HCT116 (cell line): ENCODE data around the gene RASL10B. TPM values are rescaled to one million over a fixed set of nuclear protein-coding genes. Genes with fewer than 3 reads are reported as not detected.

Experiments
- ATAC-seq: fragments of 200-7000 bp; cut with Tn5 transposase; 2 replicates; pipeline ENCODE4 v1.9.1; 2020; ENCODE audit warnings: mild to moderate bottlenecking, moderate library complexity
- BruUV-seq: library from RNA; stranded (reverse); fragments of 400-500 nt; replicated peaks from 2 replicates; lab custom pipeline; 2021; lab: Mats Ljungman, UMichigan
- CTCF ChIA-PET: fragments of 300-600 bp; sonication (Branson Sonifier 250); formaldehyde crosslinking; loops from one replicate; lab custom pipeline; 2021; ENCODE audit warnings: antibody characterized with exemption; lab: Charles Lee
- POLR2A ChIA-PET: fragments of 300-600, 350-600 bp; sonication (Branson Sonifier 250); formaldehyde crosslinking; loops from one replicate; lab custom pipeline; 2021; ENCODE audit warnings: antibody characterized with exemption; lab: Charles Lee
- RAD21 ChIA-PET, 2 experiments: fragments of 300-600 bp; sonication (Branson Sonifier 250); formaldehyde crosslinking; loops; one replicate each; lab custom pipeline; 2023; ENCODE audit warnings: low total read pairs in 2 of 2; ENCODE audit not compliant: uncharacterized antibody in 2 of 2, unreplicated experiment in 2 of 2, low non-redundant PET in 1 of 2; lab: Charles Lee
- DNase-seq: peaks from one replicate; pipeline ENCODE4 v3.0.0-alpha.2; 2010; ENCODE audit warnings: low read depth, low spot score
- H2AFZ ChIP-seq: fragments of 200-600 bp; shearing (Covaris generic), sonication (generic); 2 replicates; pipeline ENCODE4 v1.6.1; 2017; ENCODE audit warnings: low read depth, mixed run types, mixed read lengths, antibody characterized with exemption, low read length; ENCODE audit not compliant: poor library complexity, severe bottlenecking
- H3K27ac ChIP-seq: 2 replicates; pipeline ENCODE4 v1.5.1; 2012; ENCODE audit warnings: low read depth, low read length
- H3K27me3 ChIP-seq: fragments of 200-600 bp; sonication (generic); 2 replicates; pipeline ENCODE4 v1.6.1; 2016; ENCODE audit warnings: mixed run types, low read length, mixed read lengths; ENCODE audit not compliant: insufficient read depth
- H3K36me3 ChIP-seq, 2 experiments: fragments of 200-500 bp in 1 of 2; fragments of 200-600 bp in 1 of 2; sonication (Bioruptor generic) in 1 of 2; sonication (generic) in 1 of 2; 2 replicates each; pipeline versions ENCODE4 v1.5.1 to v1.6.1; 2014 to 2016; ENCODE audit warnings: low read length in 2 of 2, inconsistent platforms in 1 of 2, mixed read lengths in 1 of 2, mixed run types in 1 of 2; ENCODE audit not compliant: insufficient read depth in 2 of 2, control insufficient read depth in 1 of 2
- H3K4me1 ChIP-seq, 2 experiments: fragments of 200-600 bp in 1 of 2; sonication (generic) in 1 of 2; 2 replicates each; pipeline versions ENCODE4 v1.5.1 to v1.6.1; 2012 to 2017; ENCODE audit warnings: low read length in 2 of 2, inconsistent platforms in 1 of 2, mild to moderate bottlenecking in 1 of 2, mixed read lengths in 1 of 2, mixed run types in 1 of 2, moderate library complexity in 1 of 2; ENCODE audit not compliant: insufficient read depth in 2 of 2, control insufficient read depth in 1 of 2
- H3K4me2 ChIP-seq: fragments of 200-600 bp; sonication (generic); 2 replicates; pipeline ENCODE4 v1.6.1; 2017; ENCODE audit warnings: mixed run types, low read length, mixed read lengths
- H3K4me3 ChIP-seq, 2 experiments: fragments of 200-600 bp in 1 of 2; sonication (generic) in 1 of 2; replicated peaks in 1 of 2; 2 replicates each; pipeline ENCODE4 v1.5.1; 2011 to 2016; ENCODE audit warnings: low read length in 2 of 2, control low read depth in 1 of 2, low read depth in 1 of 2, mild to moderate bottlenecking in 1 of 2, mixed read lengths in 1 of 2, mixed run types in 1 of 2
- H3K79me2 ChIP-seq: fragments of 200-600 bp; sonication (generic); 2 replicates; pipeline ENCODE4 v1.6.1; 2017; ENCODE audit warnings: mild to moderate bottlenecking, mixed run types, low read length, moderate library complexity, mixed read lengths; ENCODE audit not compliant: insufficient read depth
- H3K9ac ChIP-seq: fragments of 200-600 bp; sonication (generic); 2 replicates; pipeline ENCODE4 v1.6.1; 2016; ENCODE audit warnings: low read length, mixed read lengths
- H3K9me2 ChIP-seq: fragments of 200-600 bp; sonication (generic), shearing (Covaris generic); 2 replicates; pipeline ENCODE4 v1.6.1; 2017; ENCODE audit warnings: mixed run types, mild to moderate bottlenecking, moderate library complexity; ENCODE audit not compliant: insufficient read depth
- H3K9me3 ChIP-seq, 2 experiments: fragments of 200-500 bp in 1 of 2; fragments of 200-600 bp in 1 of 2; sonication (Bioruptor generic) in 1 of 2; sonication (generic) in 1 of 2; 2 replicates each; pipeline ENCODE4 v1.6.1; 2014 to 2017; ENCODE audit warnings: low read length in 2 of 2, mixed read lengths in 2 of 2, inconsistent platforms in 1 of 2, low read depth in 1 of 2, mild to moderate bottlenecking in 1 of 2, mixed run types in 1 of 2, moderate library complexity in 1 of 2; ENCODE audit not compliant: control insufficient read depth in 1 of 2, insufficient read depth in 1 of 2
- H4K20me1 ChIP-seq: fragments of 200-600 bp; sonication (generic), shearing (Covaris generic); 2 replicates; pipeline ENCODE4 v1.6.1; 2017; ENCODE audit warnings: mixed run types, mild to moderate bottlenecking, moderate library complexity; ENCODE audit not compliant: insufficient read depth
- CBX3 ChIP-seq: IDR thresholded peaks from 2 replicates; pipeline ENCODE4 v1.6.1; 2012; ENCODE audit warnings: low read depth
- EGR1 ChIP-seq: IDR thresholded peaks from 2 replicates; pipeline ENCODE4 v1.6.1; 2012; ENCODE audit warnings: low read depth
- FOSL1 ChIP-seq: IDR thresholded peaks from 2 replicates; pipeline ENCODE4 v1.6.1; 2012; ENCODE audit warnings: low read depth
- POLR2A ChIP-seq: IDR thresholded peaks from 2 replicates; pipeline ENCODE4 v1.7.0; 2011; ENCODE audit warnings: borderline replicate concordance; ENCODE audit not compliant: insufficient read depth, insufficient read length; ENCODE audit errors: extremely low read depth
- POLR2AphosphoS5 ChIP-seq: IDR thresholded peaks from 2 replicates; pipeline ENCODE4 v1.6.1; 2011; ENCODE audit warnings: mild to moderate bottlenecking, low read depth, low read length, moderate library complexity
- SIN3A ChIP-seq: IDR thresholded peaks from 2 replicates; pipeline ENCODE4 v1.6.1; 2012; ENCODE audit warnings: low read depth
- YY1 ChIP-seq: IDR thresholded peaks from 2 replicates; pipeline ENCODE4 v1.6.1; 2011; ENCODE audit warnings: low read length, low read depth, moderate library complexity, mild to moderate bottlenecking; ENCODE audit not compliant: insufficient replicate concordance; ENCODE audit errors: extremely low read depth
- ZFX ChIP-seq: fragments of 450-650 bp; IDR thresholded peaks from 2 replicates; pipeline ENCODE4 v1.6.1; 2017
- intact Hi-C: fragments of 100-400 bp; cut with micrococcal nuclease; formaldehyde crosslinking; loops from 2 replicates; pipeline ENCODE4 v1.10.0; 2022
- total RNA-seq: library from RNA; stranded (reverse); gene quantifications from one replicate; pipeline ENCODE4 v1.2.1, GENCODE V29; 2021; ENCODE audit not compliant: unreplicated experiment
- TF ChIP-seq, protein P1 (sequence below): IDR thresholded peaks from 2 replicates; pipeline ENCODE4 v1.6.1; 2012; ENCODE audit warnings: low read depth

RASL10B gene
- total RNA-seq, 1 experiment from 2014 or later, result 0.15 TPM

DNA sequence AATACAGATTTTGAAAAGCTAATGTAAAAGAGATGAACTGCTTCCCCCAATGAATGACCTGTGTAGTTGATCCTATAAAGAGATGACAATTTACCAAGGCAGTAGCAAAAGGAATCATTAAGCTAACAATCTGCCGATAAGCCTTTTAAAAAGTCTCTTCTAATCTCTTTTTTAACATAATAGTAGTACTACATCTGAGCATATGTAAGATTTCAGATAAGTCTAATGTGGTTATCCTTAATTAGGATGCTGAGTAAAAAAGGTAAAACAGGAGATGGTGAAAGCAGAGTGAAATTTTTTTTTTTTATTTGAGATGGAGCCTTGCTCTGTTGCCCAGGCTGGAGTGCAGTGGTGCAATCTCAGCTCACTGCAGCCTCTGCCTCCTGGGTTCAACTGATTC is 26.2 kb upstream of the RASL10B start:
- Histone ChIP-seq H3K9me3 (no peaks in the 10 kb centered on the region), H3K79me2 (peaks cover 18% of the 10 kb centered on the region; the same call in 1 of the 2 replicates), H3K27me3 (no peaks in the 10 kb centered on the region), H3K9ac (no peak overlapping the region), H3K4me3 (no peak overlapping the region), H4K20me1 (no peaks in the 10 kb centered on the region; the same call in 1 of the 2 replicates), H3K36me3 (peaks cover 2 to 21% of the 10 kb centered on the region in 2 experiments; a peak in 2 of 4 replicates), H3K9me2 (no peaks in the 10 kb centered on the region), H3K4me2 (no peak overlapping the region), H2AFZ (no peak overlapping the region), H3K4me1 (no peaks in the 10 kb centered on the region), H3K27ac (no peak overlapping the region)
- ChIA-PET CTCF (no interaction called here), RAD21 (no interaction called here), POLR2A (no interaction called here)
- DNase-seq (no peak), ATAC-seq (no peak)
- intact Hi-C loops, result no loop called here
- TF ChIP-seq POLR2AphosphoS5 (no peak), CBX3 (no peak), EGR1 (no peak), YY1 (no peak), POLR2A (no peak), ZFX (no peak), FOSL1 (no peak), SIN3A (no peak)
- TF ChIP-seq, protein P1, sequence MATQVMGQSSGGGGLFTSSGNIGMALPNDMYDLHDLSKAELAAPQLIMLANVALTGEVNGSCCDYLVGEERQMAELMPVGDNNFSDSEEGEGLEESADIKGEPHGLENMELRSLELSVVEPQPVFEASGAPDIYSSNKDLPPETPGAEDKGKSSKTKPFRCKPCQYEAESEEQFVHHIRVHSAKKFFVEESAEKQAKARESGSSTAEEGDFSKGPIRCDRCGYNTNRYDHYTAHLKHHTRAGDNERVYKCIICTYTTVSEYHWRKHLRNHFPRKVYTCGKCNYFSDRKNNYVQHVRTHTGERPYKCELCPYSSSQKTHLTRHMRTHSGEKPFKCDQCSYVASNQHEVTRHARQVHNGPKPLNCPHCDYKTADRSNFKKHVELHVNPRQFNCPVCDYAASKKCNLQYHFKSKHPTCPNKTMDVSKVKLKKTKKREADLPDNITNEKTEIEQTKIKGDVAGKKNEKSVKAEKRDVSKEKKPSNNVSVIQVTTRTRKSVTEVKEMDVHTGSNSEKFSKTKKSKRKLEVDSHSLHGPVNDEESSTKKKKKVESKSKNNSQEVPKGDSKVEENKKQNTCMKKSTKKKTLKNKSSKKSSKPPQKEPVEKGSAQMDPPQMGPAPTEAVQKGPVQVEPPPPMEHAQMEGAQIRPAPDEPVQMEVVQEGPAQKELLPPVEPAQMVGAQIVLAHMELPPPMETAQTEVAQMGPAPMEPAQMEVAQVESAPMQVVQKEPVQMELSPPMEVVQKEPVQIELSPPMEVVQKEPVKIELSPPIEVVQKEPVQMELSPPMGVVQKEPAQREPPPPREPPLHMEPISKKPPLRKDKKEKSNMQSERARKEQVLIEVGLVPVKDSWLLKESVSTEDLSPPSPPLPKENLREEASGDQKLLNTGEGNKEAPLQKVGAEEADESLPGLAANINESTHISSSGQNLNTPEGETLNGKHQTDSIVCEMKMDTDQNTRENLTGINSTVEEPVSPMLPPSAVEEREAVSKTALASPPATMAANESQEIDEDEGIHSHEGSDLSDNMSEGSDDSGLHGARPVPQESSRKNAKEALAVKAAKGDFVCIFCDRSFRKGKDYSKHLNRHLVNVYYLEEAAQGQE, result no peak
- no TSS peak for BruUV-seq
